ELR (cell line): ENCODE data around the gene GALC.

Source experiments
- DNase-seq: peaks from one replicate; pipeline ENCODE4 v3.0.0-alpha.2; 2015; ENCODE audit warnings: low read depth

GALC gene

DNA sequence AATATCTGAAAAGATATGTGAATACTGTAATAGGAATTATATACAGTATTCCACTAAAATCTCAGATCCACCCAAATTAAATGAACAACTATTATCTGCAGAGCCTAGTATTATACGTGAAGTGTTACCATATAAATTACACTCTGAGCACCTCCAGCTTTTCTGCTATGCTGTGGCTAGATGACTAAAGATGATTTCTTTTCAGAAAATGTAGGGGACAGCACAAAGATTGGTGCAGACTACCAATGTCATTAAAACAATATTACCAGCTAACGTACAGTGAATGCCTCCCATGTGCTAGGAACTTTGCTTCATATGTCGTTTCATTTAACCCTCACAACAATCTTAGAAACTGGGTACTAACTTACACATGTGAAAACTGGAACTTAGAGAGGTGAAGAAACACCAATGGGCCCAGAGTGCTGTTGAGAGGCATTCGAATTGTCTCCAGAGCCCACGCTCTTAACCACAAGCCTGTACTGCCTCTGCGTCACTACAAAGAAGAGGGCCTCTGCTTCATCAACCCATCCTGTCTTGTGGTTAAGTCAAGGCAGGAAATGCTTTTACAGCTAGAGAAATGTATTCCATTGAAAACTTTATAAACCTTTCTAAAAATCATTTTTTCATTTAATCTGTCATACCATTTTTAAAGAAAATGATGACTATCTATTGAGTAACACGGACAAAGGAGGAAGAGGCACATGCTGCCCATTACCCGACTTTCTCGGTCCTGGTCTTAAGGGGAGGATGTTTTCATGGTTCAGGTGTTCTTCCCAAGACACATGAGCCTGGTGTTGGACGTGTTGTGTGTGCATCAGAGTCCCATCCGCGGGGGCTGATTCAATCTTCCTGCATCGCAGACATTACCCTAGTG lies 13.2 kb upstream of the GALC start:
- DNase-seq, result no peak

DNA sequence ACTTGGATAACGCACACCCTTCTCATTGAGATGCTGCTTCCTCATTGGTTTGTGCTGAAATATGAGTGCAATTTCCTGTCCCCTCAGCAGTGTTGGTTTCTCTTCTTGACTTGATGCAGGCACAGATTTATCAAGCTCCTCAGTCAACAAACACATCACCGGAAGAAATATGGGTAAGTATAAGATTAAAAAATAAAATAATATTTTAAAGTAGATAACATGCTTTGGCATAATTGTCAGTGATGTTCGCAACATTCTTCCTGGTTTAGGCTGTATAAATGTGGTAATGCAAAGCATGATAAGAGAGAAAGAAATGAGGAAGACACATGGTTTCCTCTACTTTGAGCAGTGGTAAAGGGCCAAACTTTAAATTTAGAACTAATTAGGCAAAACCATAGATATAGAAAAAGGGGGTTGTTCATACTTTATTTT lies 12.1 kb upstream of the GALC start, which contains the start of gene GPR65:
TSS of gene GPR65 (plus strand) at position 86 of the 432 bp plus-strand sequence. CDS start 5,713 bp downstream, outside the sequence.
- no peak for DNase-seq

DNA sequence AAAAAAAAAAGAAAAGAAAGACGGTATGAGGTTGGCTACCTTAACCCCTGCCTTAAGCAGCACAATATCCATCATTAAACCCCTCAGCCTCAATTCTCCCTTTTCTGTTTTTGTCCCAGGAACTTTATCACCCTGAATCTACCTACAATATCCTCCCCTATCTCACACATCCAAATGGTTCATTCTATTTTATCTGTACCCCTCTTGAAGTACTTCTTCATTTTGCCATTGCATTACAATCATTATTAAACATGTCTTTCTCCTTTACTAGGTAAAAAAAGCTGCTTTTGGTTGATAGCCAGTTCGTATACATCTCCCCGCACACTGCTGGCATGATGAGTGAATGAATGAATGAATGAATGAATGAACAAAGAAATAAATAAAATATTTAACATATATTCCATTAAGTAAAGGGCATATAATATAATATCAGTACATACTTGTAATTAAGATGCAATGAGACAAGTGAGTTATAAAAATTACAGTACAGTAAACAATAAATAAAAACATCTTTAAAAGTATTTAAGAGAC lies 11.6 kb upstream of the GALC start:
- no peak for DNase-seq

DNA sequence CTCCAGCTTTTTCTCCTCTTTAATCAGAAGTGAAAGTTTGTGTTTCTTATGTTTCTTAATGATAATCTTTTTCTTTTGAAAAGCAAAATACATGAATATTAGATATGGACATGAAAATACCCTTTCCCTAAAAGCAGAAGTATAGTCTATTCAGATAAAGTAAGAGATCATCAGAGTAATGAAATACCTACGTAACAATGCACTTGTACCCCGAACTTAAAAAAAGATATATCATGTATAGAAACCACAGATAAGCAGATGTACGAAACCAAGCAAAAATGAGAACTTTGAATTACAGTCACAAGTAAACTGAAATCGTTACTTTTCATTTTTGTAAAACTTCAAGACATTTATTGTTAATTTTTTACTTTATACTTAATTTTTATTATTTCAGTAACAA lies 10.4 kb upstream of the GALC start:
- no peak for DNase-seq

GRCh38 chr14:88002421-88003075 lies 9.6 kb upstream of the GALC start:
- DNase-seq, result no peak

DNA sequence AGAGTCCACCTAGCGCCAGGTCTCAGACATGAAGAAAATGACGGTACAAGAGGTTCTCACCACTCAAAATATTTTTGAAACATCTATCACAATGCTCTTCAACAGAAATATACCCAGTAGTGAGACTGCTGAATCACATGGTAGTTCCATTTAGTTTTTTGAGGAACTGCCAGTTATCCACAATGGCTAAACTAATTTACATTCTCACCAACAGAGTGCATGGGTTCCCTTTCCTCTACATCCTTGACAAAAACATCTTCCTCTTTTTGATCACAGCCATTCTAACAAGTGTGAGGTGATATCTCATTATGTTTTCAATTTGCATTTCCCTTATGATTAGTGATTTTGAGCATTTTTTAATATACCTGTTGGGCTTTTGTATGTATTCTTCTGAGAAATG lies 6.3 kb upstream of the GALC start:
- DNase-seq, result no peak

DNA sequence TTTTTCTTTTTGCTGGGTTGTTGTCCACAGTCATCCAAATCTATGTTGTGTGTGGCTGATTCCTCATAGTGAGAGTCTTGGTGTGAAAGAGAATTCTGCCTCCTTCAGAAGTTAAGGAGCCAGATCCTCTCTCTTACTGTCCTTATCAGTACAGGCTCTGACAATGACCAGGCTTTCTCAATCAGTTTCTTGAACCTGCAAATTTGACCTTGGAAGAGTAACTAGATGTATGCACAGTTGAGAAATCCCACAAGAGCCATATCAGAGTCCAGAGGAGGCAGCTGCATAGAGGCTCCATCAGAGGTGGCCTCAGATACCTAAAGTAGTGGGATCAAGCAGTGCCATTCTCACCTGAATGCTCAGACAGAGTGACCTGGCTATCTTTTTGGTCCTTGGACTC lies 5.5 kb upstream of the GALC start:
- DNase-seq, result no peak

GRCh38 chr14:87996291-87996592 lies 3.3 kb upstream of the GALC start:
- no peak for DNase-seq

GRCh38 chr14:87995500-87996290 lies 2.7 kb upstream of the GALC start:
- DNase-seq, result no peak

- DNase-seq, result peak; percentile 8
Observed at GRCh38 chr14:87994974-87995373, 2.0 kb upstream of the GALC start.

DNA sequence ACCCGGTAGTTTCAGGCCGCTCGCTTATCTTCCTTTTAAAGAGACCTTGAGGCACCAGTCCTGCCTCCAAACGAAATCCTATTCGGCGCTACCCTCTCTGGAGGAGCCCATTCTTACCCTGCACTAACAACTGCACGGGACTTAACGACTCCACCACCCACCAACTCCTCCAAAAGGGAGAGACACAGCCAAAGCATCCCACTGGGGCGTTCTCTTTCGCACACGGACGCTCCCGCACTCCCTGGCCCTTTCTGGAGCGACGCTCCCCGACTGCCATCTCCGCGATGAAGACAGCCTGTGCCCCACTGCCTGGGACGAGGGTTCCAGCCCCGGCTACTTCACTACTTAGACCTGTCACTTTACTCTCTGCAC lies 650 bp downstream of the GALC start:
- DNase-seq, result peak; percentile 2

DNA sequence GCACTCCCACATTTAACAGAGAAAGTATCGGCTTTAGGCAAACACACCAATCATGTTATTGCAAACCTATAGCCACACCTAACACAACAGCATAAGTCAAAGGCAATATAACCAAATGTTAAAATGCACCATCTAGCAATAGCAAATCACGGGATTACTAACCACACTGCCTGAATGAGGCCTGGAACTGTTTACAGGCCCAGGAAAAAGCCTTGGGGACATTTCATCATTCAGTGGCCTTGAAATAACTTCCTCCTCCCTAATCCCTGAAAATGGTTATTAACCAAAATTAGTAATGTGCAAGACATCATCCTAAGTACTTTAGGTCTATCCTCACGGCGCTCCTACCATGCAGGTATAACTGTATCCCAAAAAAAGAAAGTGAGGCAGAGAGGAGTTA lies 2.3 kb downstream of the GALC start:
- DNase-seq, result no peak

DNA sequence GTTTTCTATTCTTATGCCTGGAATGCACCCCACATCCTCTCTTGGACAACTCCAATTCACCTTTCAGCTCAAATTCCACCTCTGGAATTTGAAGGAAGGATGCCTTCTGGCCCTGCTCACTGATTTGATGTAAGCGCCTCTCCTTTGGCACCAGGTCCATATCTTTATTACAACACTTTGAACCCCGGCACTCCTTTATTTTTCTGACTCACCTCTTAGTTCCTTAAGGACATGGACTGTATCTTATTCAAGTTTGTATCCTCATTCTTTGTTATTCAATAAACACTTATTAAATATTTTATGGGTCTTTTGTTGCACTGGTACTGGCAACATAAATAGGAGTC lies 3.1 kb downstream of the GALC start:
- DNase-seq, result no peak

DNA sequence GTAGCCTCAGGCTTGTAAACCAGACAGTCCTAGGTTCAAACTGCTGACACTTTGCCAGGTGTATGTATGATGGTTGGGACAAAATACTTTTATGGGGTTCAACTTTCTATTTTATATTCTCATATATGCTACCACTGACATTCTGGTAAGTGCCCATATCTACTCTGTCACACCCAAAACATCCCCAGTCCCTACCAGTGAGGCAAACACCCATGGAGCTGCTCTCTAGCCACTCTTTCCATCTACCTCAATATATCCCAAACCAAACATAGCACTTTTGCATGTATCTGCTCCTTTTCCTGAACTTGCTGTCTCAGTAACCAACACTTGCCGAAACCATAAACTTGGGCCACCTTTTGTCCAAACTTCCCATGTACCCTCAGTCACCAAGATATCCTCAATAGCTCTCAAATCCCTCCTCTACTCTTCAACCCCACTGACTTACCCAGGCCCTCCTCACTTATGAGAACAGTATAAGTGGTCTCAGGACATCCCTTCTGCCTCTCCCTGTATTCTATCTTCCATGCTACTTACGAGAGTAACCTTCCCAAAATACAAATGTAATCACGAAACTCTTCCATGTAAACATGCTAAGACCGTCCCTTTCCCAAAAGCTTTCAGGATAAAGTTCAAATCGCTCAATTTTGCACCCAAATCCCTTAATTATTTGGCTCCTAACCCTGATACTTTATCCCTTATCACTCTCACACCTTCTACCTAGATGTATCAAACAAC lies 3.6 kb downstream of the GALC start:
- no peak for DNase-seq

DNA sequence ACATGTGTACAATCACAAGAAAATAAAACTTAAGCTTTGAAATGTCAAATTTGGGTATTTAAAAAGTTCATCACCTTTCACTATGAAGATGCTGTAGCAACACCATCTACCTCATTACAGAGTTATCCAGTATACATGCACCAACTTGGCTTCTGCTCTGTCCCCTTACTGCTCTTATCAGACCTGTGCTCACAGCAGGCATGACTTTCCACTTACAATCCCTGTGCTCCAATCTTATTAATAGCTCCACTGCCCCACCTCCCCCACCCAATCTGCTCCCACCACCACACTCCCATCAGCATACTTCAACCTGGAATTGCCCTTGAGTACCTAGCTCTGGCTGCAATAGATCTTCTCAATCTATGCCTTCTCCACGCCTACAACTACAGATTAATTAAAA lies 13.3 kb downstream of the GALC start:
- DNase-seq, result no peak

GRCh38 chr14:87975636-87976035 lies 17.3 kb downstream of the GALC start:
- DNase-seq, result peak; percentile 46

- DNase-seq, result no peak
Observed at GRCh38 chr14:87971010-87971409, 22.0 kb downstream of the GALC start.

- DNase-seq, result no peak
Observed at GRCh38 chr14:87967496-87967895, 25.5 kb downstream of the GALC start.

- peak; percentile 20 for DNase-seq
Observed at GRCh38 chr14:87966816-87967215, 26.2 kb downstream of the GALC start.

DNA sequence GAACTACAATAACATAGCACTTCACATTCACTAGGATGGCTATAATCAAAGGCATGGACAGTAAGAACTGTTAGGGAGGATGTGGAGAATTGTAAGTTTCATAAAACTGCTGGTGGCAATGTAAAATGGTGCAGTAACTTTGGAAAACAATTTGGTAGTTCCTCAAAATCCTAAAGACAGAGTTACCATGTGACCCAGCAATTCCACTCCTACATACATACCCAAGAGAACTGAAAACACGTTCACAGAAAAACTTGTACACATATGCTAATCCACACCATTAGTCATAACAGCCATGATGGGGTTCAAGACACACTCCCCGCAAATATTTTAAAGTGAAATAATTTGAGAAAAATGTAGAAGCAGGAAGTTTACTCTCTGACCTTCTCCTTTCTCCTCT lies 31.7 kb downstream of the GALC start:
- DNase-seq, result no peak

GRCh38 chr14:87960013-87960787 lies 32.8 kb downstream of the GALC start:
- no peak for DNase-seq
